SK-N-SH (cell line): ENCODE data around the gene PKP1.

Experiments
- EZH2phosphoT487 ChIP-seq: fragments of 200-600 bp; sonication (generic); IDR thresholded peaks from 2 replicates; pipeline ENCODE4 v1.6.1; 2017; ENCODE audit warnings: low read depth, mixed run types, mild to moderate bottlenecking, antibody characterized with exemption, moderate library complexity, borderline replicate concordance
- FOXJ3 ChIP-seq: sonication (generic); formaldehyde crosslinking; IDR thresholded peaks from 2 replicates; pipeline ENCODE4 v1.5.1; 2020; ENCODE audit warnings: mild to moderate bottlenecking, missing genetic modification reagents
- MAX ChIP-seq: IDR thresholded peaks from 2 replicates; pipeline ENCODE4 v1.4.0; 2012; ENCODE audit warnings: low read depth
- POLR2AphosphoS5 ChIP-seq: IDR thresholded peaks from 2 replicates; pipeline ENCODE4 v1.6.1; 2012; ENCODE audit warnings: low read depth, low read length
- TAF1 ChIP-seq: IDR thresholded peaks from 2 replicates; pipeline ENCODE4 v1.6.1; 2012; ENCODE audit warnings: low read depth, mild to moderate bottlenecking, low read length, moderate library complexity, borderline replicate concordance
- ZBTB33 ChIP-seq: IDR thresholded peaks from 2 replicates; pipeline ENCODE4 v1.4.0; 2012; ENCODE audit warnings: low read depth, borderline replicate concordance
- TF ChIP-seq, protein P1 (sequence below): fragments of 200-600 bp; sonication (generic); IDR thresholded peaks from 2 replicates; pipeline ENCODE4 v1.6.1; 2017; ENCODE audit warnings: antibody characterized with exemption, mild to moderate bottlenecking, moderate library complexity

- TF ChIP-seq, protein P1, sequence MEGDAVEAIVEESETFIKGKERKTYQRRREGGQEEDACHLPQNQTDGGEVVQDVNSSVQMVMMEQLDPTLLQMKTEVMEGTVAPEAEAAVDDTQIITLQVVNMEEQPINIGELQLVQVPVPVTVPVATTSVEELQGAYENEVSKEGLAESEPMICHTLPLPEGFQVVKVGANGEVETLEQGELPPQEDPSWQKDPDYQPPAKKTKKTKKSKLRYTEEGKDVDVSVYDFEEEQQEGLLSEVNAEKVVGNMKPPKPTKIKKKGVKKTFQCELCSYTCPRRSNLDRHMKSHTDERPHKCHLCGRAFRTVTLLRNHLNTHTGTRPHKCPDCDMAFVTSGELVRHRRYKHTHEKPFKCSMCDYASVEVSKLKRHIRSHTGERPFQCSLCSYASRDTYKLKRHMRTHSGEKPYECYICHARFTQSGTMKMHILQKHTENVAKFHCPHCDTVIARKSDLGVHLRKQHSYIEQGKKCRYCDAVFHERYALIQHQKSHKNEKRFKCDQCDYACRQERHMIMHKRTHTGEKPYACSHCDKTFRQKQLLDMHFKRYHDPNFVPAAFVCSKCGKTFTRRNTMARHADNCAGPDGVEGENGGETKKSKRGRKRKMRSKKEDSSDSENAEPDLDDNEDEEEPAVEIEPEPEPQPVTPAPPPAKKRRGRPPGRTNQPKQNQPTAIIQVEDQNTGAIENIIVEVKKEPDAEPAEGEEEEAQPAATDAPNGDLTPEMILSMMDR, result no peak
- TF ChIP-seq TAF1 (no peak), MAX (no peak), EZH2phosphoT487 (no peak), FOXJ3 (CRISPR knock-in tag) (no peak), ZBTB33 (no peak), POLR2AphosphoS5 (no peak)
Observed at GRCh38 chr1:201286445-201286844, 3.1 kb downstream of the PKP1 start.
